ENCODE measurements around the gene FIP1L1. TPM values are rescaled to one million over a fixed set of nuclear protein-coding genes. Genes with fewer than 3 reads are reported as not detected.

The FIP1L1 gene
- total RNA-seq, 1 experiment from 2014 or later, result 68.0 TPM

GRCh38 chr4:53490965-53491622 lies 113.7 kb downstream of the FIP1L1 start:
- H4K20me1 ChIP-seq (ENCODE audit: control insufficient read depth, insufficient read depth, insufficient read length), result no peaks in the 10 kb centered on the region
- no peak overlapping the region for H3T11ph ChIP-seq (ENCODE audit: low read length)
- TF ChIP-seq CTCF (conservative IDR thresholded peaks at IDR 0.05), result peak; percentile 78
- H3K23me2 ChIP-seq (ENCODE audit: insufficient read length, low read depth, low read length, poor library complexity, severe bottlenecking), result no peaks in the 10 kb centered on the region
- H3K9me3 ChIP-seq (ENCODE audit: control insufficient read depth, low read depth, low read length), result no peaks in the 10 kb centered on the region
- WGBS (ENCODE audit: extremely low coverage, insufficient read length, low lambda C conversion rate), result no CpG with 5 or more reads among the region's 3 CpGs
- H2BK12ac ChIP-seq (ENCODE audit: insufficient read length, low read depth, low read length), result no peak overlapping the region
- no peak overlapping the region for H3K4me2 ChIP-seq (ENCODE audit: insufficient read depth, insufficient read length, low read length)
- H2AFZ ChIP-seq (ENCODE audit: low read length), result no peak overlapping the region
- no peaks in the 10 kb centered on the region for H3K27me3 ChIP-seq (ENCODE audit: insufficient read depth, low read length)
- H3K27me3 Mint-ChIP-seq (ENCODE audit: low read depth), result no peaks in the 10 kb centered on the region; the same call in 1 of the 2 replicates
- no peak overlapping the region for H4K91ac ChIP-seq (ENCODE audit: insufficient read length, low read depth, low read length)
- H3K27ac ChIP-seq (ENCODE audit: insufficient read length, low read depth, low read length), result no peak overlapping the region
- H2BK5ac ChIP-seq (ENCODE audit: insufficient read length, low read length), result no peak overlapping the region
- H3K56ac ChIP-seq (ENCODE audit: insufficient read length, low read depth, low read length), result no peak overlapping the region
- H3K4me3 Mint-ChIP-seq, result no peak overlapping the region
- no peak overlapping the region for H4K8ac ChIP-seq (replicated peaks; ENCODE audit: insufficient read length, low read depth, low read length)
- H2BK120ac ChIP-seq (ENCODE audit: low read depth, low read length, poor library complexity, severe bottlenecking), result no peak overlapping the region
- H4K5ac ChIP-seq (ENCODE audit: insufficient read length, low read depth, low read length), result no peak overlapping the region
- no peak overlapping the region for H3K27ac Mint-ChIP-seq
- H3K79me1 ChIP-seq (ENCODE audit: insufficient read depth, low read depth, low read length, poor library complexity, severe bottlenecking), result no peaks in the 10 kb centered on the region
- no peaks in the 10 kb centered on the region for H3K9me3 Mint-ChIP-seq
- DNase-seq, result no peak
- peaks cover 14 to 16% of the 10 kb centered on the region in 2 experiments for H3K4me1 Mint-ChIP-seq
- H3K4ac ChIP-seq (ENCODE audit: low read depth, low read length), result no peak overlapping the region
- no peaks in the 10 kb centered on the region; a peak in 1 of 7 replicates for H3K36me3 Mint-ChIP-seq (ENCODE audit: insufficient read depth in 1 of 3, low read depth in 3 of 3)
- no peaks in the 10 kb centered on the region for H3K4me1 ChIP-seq (ENCODE audit: insufficient read depth, low read length)
- H2AK5ac ChIP-seq (ENCODE audit: insufficient read length, low read length), result no peak overlapping the region
- H3K79me2 ChIP-seq (ENCODE audit: insufficient read depth, low read length), result no peaks in the 10 kb centered on the region
- H3K9ac ChIP-seq (ENCODE audit: extremely low read depth, insufficient read length, low read length), result no peak overlapping the region
- H3K18ac ChIP-seq (ENCODE audit: insufficient read length, low read depth, low read length), result no peak overlapping the region
- H2BK15ac ChIP-seq (ENCODE audit: low read depth, low read length), result no peak overlapping the region
- no peak overlapping the region for H3K23ac ChIP-seq (ENCODE audit: insufficient read length, low read depth, low read length)
- no peak overlapping the region for H3K14ac ChIP-seq (ENCODE audit: insufficient read depth, low read length)
- H2BK20ac ChIP-seq (ENCODE audit: low read depth, low read length, poor library complexity, severe bottlenecking), result no peak overlapping the region

Data from H9 (cell line).